Measurements from ENCODE around the gene A2M. TPM values are rescaled to one million over a fixed set of nuclear protein-coding genes. Genes with fewer than 3 reads are reported as not detected.

A2M gene
- total and polyA plus RNA-seq, 10 of the 15 experiments (the other 5 are each of a cell fraction or from before 2014, with no cell fraction given): 0.03 to 3.5 (median 0.20) TPM; not detected in 5

GRCh38 chr12:9066755-9067423 lies 48.8 kb downstream of the A2M start:
- Histone ChIP-seq H3K27ac (ENCODE audit: control insufficient read depth, insufficient read depth) (no peak overlapping the region), H4K20me1 (ENCODE audit: control insufficient read depth, insufficient read depth) (no peaks in the 10 kb centered on the region), H2AFZ (ENCODE audit: control insufficient read depth, low read depth, low read length) (no peak overlapping the region), H3K9me3 (replicated peaks; ENCODE audit: control insufficient read depth, insufficient read depth, low read length) (peaks cover 6% of the 10 kb centered on the region; the same call in 1 of the 3 replicates), H3K79me2 (ENCODE audit: control insufficient read depth, insufficient read depth, low read length) (no peaks in the 10 kb centered on the region), H3K4me2 (ENCODE audit: control insufficient read depth, insufficient read depth) (no peak overlapping the region), H3K9ac (ENCODE audit: control insufficient read depth, insufficient read depth, low read length) (no peak overlapping the region), H3K27me3 (replicated peaks in 1 of 2; ENCODE audit: control insufficient read depth in 2 of 2, insufficient read depth in 2 of 2, low read length in 1 of 2) (peaks cover 0 to 4% of the 10 kb centered on the region in 2 experiments; a peak in 3 of 4 replicates), H3K4me1 (ENCODE audit: control insufficient read depth, insufficient read depth, low read length) (no peaks in the 10 kb centered on the region), H3K36me3 (ENCODE audit: control insufficient read depth in 2 of 2, insufficient read depth in 2 of 2, low read length in 1 of 2) (no peaks in the 10 kb centered on the region), H3K4me3 (no peak overlapping the region)
- ATAC-seq: no peak
- ChIA-PET CTCF (interaction anchor here (1.0 kb wide), 1 partner anchor 30 kb away, joined by 3 read pairs; no protein-coding TSS in a partner anchor), POLR2A (interaction anchor here (0.5 kb wide), 1 partner anchor 231 kb away, joined by 5 read pairs; no protein-coding TSS in a partner anchor), RAD21 (ENCODE audit: unreplicated experiment) (no interaction called here), SMC1A (ENCODE audit: uncharacterized antibody, unreplicated experiment) (no interaction called here)
- DNase-seq (ENCODE audit: low read depth, low spot score): no peak
- intact Hi-C loops (cut with micrococcal nuclease; ENCODE audit: unreplicated experiment) (no loop called here), in situ Hi-C loops (cut with MboI) (no loop called here)
- no TSS peak for BruUV-seq (replicated peaks)
- FAIRE-seq: no peak
- 5% methylated on average over 3 of the region's 3 CpGs for WGBS (ENCODE audit: insufficient coverage, insufficient replicate concordance, low lambda C conversion rate, missing lambda C conversion rate)
- TF ChIP-seq ATF7 (IDR thresholded peaks at IDR 0.05; ENCODE audit: low read depth): no peak
- no peak for TF ChIP-seq EGR1 (IDR thresholded peaks at IDR 0.05; ENCODE audit: borderline replicate concordance in 1 of 2, low read depth in 2 of 2, low read length in 2 of 2)
- no peak for TF ChIP-seq ZBTB4 (CRISPR knock-in tag; IDR thresholded peaks at IDR 0.05)
- no peak for TF ChIP-seq EP300 (IDR thresholded peaks at IDR 0.05; ENCODE audit: borderline replicate concordance in 1 of 2, control insufficient read depth in 1 of 2, low read depth in 2 of 2, low read length in 2 of 2)
- no peak for TF ChIP-seq ZBTB40 (IDR thresholded peaks at IDR 0.05; ENCODE audit: borderline replicate concordance)
- no peak for TF ChIP-seq NBN (IDR thresholded peaks at IDR 0.05)
- no peak for TF ChIP-seq TBL1XR1 (IDR thresholded peaks at IDR 0.05; ENCODE audit: low read depth, low read length)
- no peak for TF ChIP-seq NFXL1 (IDR thresholded peaks at IDR 0.05; ENCODE audit: borderline replicate concordance)
- TF ChIP-seq TAF1 (IDR thresholded peaks at IDR 0.05; ENCODE audit: borderline replicate concordance, low read depth, low read length): no peak
- no peak for TF ChIP-seq SREBF1 (IDR thresholded peaks at IDR 0.05; ENCODE audit: low read length)
- no peak for TF ChIP-seq SRF (IDR thresholded peaks at IDR 0.05; ENCODE audit: low read depth in 2 of 2, low read length in 2 of 2)
- TF ChIP-seq CBX3 (IDR thresholded peaks at IDR 0.05; ENCODE audit: borderline replicate concordance, low read depth): no peak
- no peak for TF ChIP-seq GABPA (IDR thresholded peaks at IDR 0.05; ENCODE audit: low read depth)
- no peak for TF ChIP-seq E2F4 (IDR thresholded peaks at IDR 0.05; ENCODE audit: low read depth, low read length)
- TF ChIP-seq MAX (IDR thresholded peaks at IDR 0.05; ENCODE audit: low read depth, low read length): no peak
